Endothelial cell of umbilical vein (primary cell): ENCODE measurements around the gene HTR3A. TPM values are rescaled to one million over a fixed set of nuclear protein-coding genes. Genes with fewer than 3 reads are reported as not detected.

Experiments used
- BruUV-seq: library from RNA; stranded (reverse); fragments of 400-500 nt; replicated peaks from 2 replicates; lab custom pipeline; 2021; lab: Mats Ljungman, UMichigan
- CTCF ChIA-PET: fragments of 300-600, 350-600 bp; sonication (Branson Sonifier 250); formaldehyde crosslinking; loops from one replicate; lab custom pipeline; 2021; ENCODE audit warnings: antibody characterized with exemption, inconsistent platforms; lab: Charles Lee
- POLR2A ChIA-PET: fragments of 300-600, 350-600 bp; sonication (Branson Sonifier 250); formaldehyde crosslinking; loops from one replicate; lab custom pipeline; 2021; ENCODE audit warnings: antibody characterized with exemption, inconsistent platforms; lab: Charles Lee
- DNase-seq: peaks from one replicate; pipeline ENCODE4 v3.0.0-alpha.2; 2011; ENCODE audit warnings: low read depth, low spot score
- FAIRE-seq: peaks from 2 replicates; lab custom pipeline; 2011; peaks lifted over from hg19 to GRCh38; lab: Jason Lieb, UNC
- H2AFZ ChIP-seq: 2 replicates; pipeline ENCODE4 v1.6.0; 2012; ENCODE audit warnings: low read depth, low read length, control low read depth, inconsistent platforms
- H3K27ac ChIP-seq: 2 replicates; pipeline ENCODE4 v1.5.1; 2011; ENCODE audit warnings: low read depth, mild to moderate bottlenecking, control low read depth, low read length, moderate library complexity; ENCODE audit not compliant: insufficient read depth
- H3K27me3 ChIP-seq, 2 experiments: 2 replicates each; pipeline versions ENCODE4 v1.6.0 to v1.6.1; 2011; ENCODE audit warnings: low read length in 2 of 2, mixed read lengths in 1 of 2; ENCODE audit not compliant: control insufficient read depth in 2 of 2, insufficient read depth in 2 of 2
- H3K36me3 ChIP-seq, 2 experiments: 2 replicates in 1 of 2; 3 replicates in 1 of 2; pipeline ENCODE4 v1.5.1; 2011; ENCODE audit warnings: low read length in 2 of 2, mild to moderate bottlenecking in 1 of 2, moderate library complexity in 1 of 2; ENCODE audit not compliant: control insufficient read depth in 2 of 2, insufficient read depth in 2 of 2; ENCODE audit errors: extremely low read depth in 1 of 2
- H3K4me1 ChIP-seq: 3 replicates; pipeline ENCODE4 v1.5.1; 2011; ENCODE audit warnings: mild to moderate bottlenecking, low read length; ENCODE audit not compliant: control insufficient read depth, insufficient read depth; ENCODE audit errors: extremely low read depth
- H3K4me2 ChIP-seq: 2 replicates; pipeline ENCODE4 v1.6.1; 2011; ENCODE audit warnings: low read length, control low read depth, mixed read lengths; ENCODE audit not compliant: insufficient read depth
- H3K4me3 ChIP-seq, 3 experiments: fragments of 200-600 bp in 1 of 3; sonication (generic), shearing (Covaris generic) in 1 of 3; replicated peaks in 1 of 3; 2 replicates each; pipeline ENCODE4 v1.5.1; 2011 to 2016; ENCODE audit warnings: control low read depth in 3 of 3, low read length in 3 of 3, mild to moderate bottlenecking in 2 of 3, inconsistent platforms in 1 of 3, low read depth in 1 of 3, moderate library complexity in 1 of 3; ENCODE audit not compliant: insufficient read depth in 1 of 3
- H3K79me2 ChIP-seq: 2 replicates; pipeline ENCODE4 v1.6.0; 2012; ENCODE audit warnings: low read length, inconsistent platforms; ENCODE audit not compliant: control insufficient read depth, insufficient read depth
- H3K9ac ChIP-seq: replicated peaks from 2 replicates; pipeline ENCODE3; 2011; ENCODE audit warnings: low read length, control low read depth; ENCODE audit not compliant: insufficient read depth; ENCODE audit errors: extremely low read depth
- H3K9me1 ChIP-seq: replicated peaks from 3 replicates; pipeline ENCODE4 v1.6.0; 2011; ENCODE audit warnings: mild to moderate bottlenecking, low read length; ENCODE audit not compliant: control insufficient read depth, insufficient read depth; ENCODE audit errors: extremely low read depth
- H3K9me3 ChIP-seq: replicated peaks from 2 replicates; pipeline ENCODE4 v1.5.1; 2012; ENCODE audit warnings: low read length, inconsistent platforms; ENCODE audit not compliant: control insufficient read depth, insufficient read depth
- H4K20me1 ChIP-seq: replicated peaks from 2 replicates; pipeline ENCODE3; 2011; ENCODE audit warnings: mild to moderate bottlenecking, low read length; ENCODE audit not compliant: control insufficient read depth, insufficient read depth; ENCODE audit errors: extremely low read depth
- CTCF ChIP-seq, 2 donors: IDR thresholded peaks; 1 replicate in 1 of 2; 2 replicates in 1 of 2; pipeline ENCODE4 v1.5.1; 2011; ENCODE audit warnings: low read length in 2 of 2, mild to moderate bottlenecking in 2 of 2, moderate library complexity in 2 of 2, control low read depth in 1 of 2, inconsistent platforms in 1 of 2, low read depth in 1 of 2; ENCODE audit not compliant: insufficient read depth in 1 of 2; ENCODE audit errors: extremely low read depth in 1 of 2
- EZH2 ChIP-seq: IDR thresholded peaks from 2 replicates; pipeline ENCODE4 v1.6.1; 2012; ENCODE audit warnings: borderline replicate concordance, low read depth, mild to moderate bottlenecking, moderate library complexity, low read length, inconsistent platforms; ENCODE audit not compliant: severe bottlenecking
- FOS ChIP-seq: IDR thresholded peaks from 2 replicates; pipeline ENCODE4 v1.6.1; 2011; ENCODE audit warnings: mild to moderate bottlenecking, low read length, moderate library complexity, borderline replicate concordance; ENCODE audit not compliant: insufficient read depth
- GATA2 ChIP-seq: IDR thresholded peaks from 2 replicates; pipeline ENCODE4 v1.7.0; 2011; ENCODE audit warnings: low read depth, mild to moderate bottlenecking, moderate library complexity, mixed read lengths, low read length; ENCODE audit not compliant: insufficient read length, insufficient read depth
- JUN ChIP-seq: IDR thresholded peaks from 2 replicates; pipeline ENCODE4 v1.6.1; 2011; ENCODE audit warnings: borderline replicate concordance, low read depth; ENCODE audit not compliant: insufficient read length, insufficient read depth
- MAX ChIP-seq: IDR thresholded peaks from 2 replicates; pipeline ENCODE4 v1.6.1; 2011; ENCODE audit not compliant: insufficient read depth, insufficient read length
- MYC ChIP-seq: IDR thresholded peaks from one replicate; pipeline ENCODE4 v1.6.1; 2011; ENCODE audit warnings: mild to moderate bottlenecking, low read depth, low read length
- POLR2A ChIP-seq: IDR thresholded peaks from 2 replicates; pipeline ENCODE4 v1.6.1; 2012; ENCODE audit warnings: low read depth, mild to moderate bottlenecking, control low read depth, low read length
- POLR2AphosphoS5 ChIP-seq: IDR thresholded peaks from 2 replicates; pipeline ENCODE4 v1.6.1; 2012; ENCODE audit warnings: low read depth, mild to moderate bottlenecking, control low read depth, low read length, moderate library complexity; ENCODE audit not compliant: insufficient read depth
- dilution Hi-C: fragments of 300-500 bp; cut with MboI; formaldehyde crosslinking; loops from one replicate; pipeline ENCODE4 v1.15.0; 2019; ENCODE audit warnings: low sequenced_read_pairs; ENCODE audit not compliant: extremely low pct_ligation_motif_present
- intact Hi-C: fragments of 100-400 bp; cut with micrococcal nuclease; formaldehyde crosslinking; loops from one replicate; pipeline ENCODE4 v1.10.0; 2022
- polyA plus RNA-seq, 4 experiments: library from polyadenylated mRNA; depleted of rRNA in 3 of 4; stranded (reverse) in 3 of 4; unstranded in 1 of 4; fragments of >200 nt; gene quantifications; 2 replicates each; pipeline versions ENCODE4 v1.2.1 to v1.2.3, GENCODE V29; 2011 to 2012; ENCODE audit warnings: missing spikeins in 1 of 4
- total RNA-seq: library from RNA; stranded (reverse); gene quantifications from 2 replicates; pipeline ENCODE4 v1.2.3, GENCODE V29; 2021

HTR3A gene
- total and polyA plus RNA-seq, 2 donors (not counting 3 experiments of a cell fraction or from before 2014, with no cell fraction given) = not detected

GRCh38 chr11:113967361-113967760, 7.5 kb upstream of the HTR3A start:
- Histone ChIP-seq H2AFZ (no peak overlapping the region), H3K4me2 (no peak overlapping the region), H3K4me1 (no peaks in the 10 kb centered on the region), H4K20me1 (no peaks in the 10 kb centered on the region), H3K9me3 (no peaks in the 10 kb centered on the region), H3K9me1 (no peaks in the 10 kb centered on the region), H3K27me3 (peaks cover 0 to under 1% of the 10 kb centered on the region in 2 experiments), H3K4me3 (no peak overlapping the region), H3K9ac (no peak overlapping the region), H3K36me3 (no peaks in the 10 kb centered on the region), H3K79me2 (no peaks in the 10 kb centered on the region), H3K27ac (no peak overlapping the region)
- no peak for FAIRE-seq
- intact Hi-C loops = no loop called here
- BruUV-seq = no TSS peak
- ChIA-PET CTCF (no interaction called here), POLR2A (no interaction called here)
- no peak for TF ChIP-seq EZH2
- no peak for TF ChIP-seq CTCF (IDR thresholded peaks at IDR 0.05; ENCODE audit: extremely low read depth in 1 of 2, insufficient read depth in 1 of 2, low read depth in 1 of 2, low read length in 2 of 2)
- no peak for TF ChIP-seq GATA2
- TF ChIP-seq MYC = no peak
- no peak for TF ChIP-seq JUN
- no peak for TF ChIP-seq FOS
- no peak for TF ChIP-seq MAX
- no peak for TF ChIP-seq POLR2AphosphoS5
- no peak for TF ChIP-seq POLR2A
- DNase-seq = no peak
- dilution Hi-C loops = no loop called here
